ENCODE data around the gene CD4.
A peak's percentile ranks its signal among the peaks of the same experiment; 100 is the strongest.
"Not testable (repeated sequence)": the region's sequence is repeated elsewhere in the genome, so short reads cannot be mapped to it uniquely, and the experiment has no call there.

The CD4 gene

GRCh38 chr12:6866920-6867412, 77.6 kb downstream of the CD4 start:
- no peak for DNase-seq (ENCODE audit: low read depth in 2 of 2)

- peak; percentile 45 to 61 for DNase-seq (ENCODE audit: low read depth in 2 of 2)
Measured at GRCh38 chr12:6867413-6868210, 78.3 kb downstream of the CD4 start, which contains the start of gene TPI1. Gene TPI1 (plus strand): TSS chr12:6867531. CDS start chr12:6867567, 36 bp downstream.

DNA sequence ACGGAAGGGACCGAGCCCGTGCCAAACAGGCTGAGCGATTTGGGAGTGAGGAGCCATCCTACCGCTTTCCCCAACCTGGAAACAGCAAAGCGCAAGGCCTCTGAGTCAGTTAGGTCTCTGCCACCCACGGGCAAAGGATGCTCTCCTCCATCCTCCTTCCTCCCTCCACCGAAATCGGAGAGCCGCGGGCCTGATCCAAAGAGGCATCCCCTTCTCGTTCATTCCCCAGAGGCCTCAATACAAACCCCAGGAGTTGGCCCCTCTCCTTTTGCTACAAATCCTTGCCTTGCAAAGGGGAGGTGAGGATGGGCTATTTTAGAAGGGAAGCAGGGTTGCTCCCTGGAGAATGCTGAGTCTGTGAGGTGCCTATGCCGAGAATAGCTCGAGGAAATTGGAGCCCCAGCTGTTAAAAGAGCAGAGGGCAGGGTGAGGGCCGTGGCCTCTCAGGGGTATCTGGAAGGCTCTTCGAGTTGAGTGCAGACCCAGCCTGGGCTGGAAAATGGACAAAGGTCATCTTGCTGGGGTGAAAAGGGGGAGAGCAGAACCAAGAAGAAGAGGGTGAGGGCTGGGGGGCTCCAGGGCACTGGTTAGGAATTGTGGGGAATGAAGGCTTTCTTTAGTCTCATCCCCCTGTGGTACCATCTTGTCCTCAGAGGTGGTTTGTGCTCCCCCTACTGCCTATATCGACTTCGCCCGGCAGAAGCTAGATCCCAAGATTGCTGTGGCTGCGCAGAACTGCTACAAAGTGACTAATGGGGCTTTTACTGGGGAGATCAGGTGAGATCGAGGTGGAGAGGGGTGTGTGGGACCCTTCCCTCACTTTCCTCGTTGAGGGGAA, 79.1 kb downstream of the CD4 start:
- DNase-seq (ENCODE audit: low read depth in 2 of 2), result no peak

DNA sequence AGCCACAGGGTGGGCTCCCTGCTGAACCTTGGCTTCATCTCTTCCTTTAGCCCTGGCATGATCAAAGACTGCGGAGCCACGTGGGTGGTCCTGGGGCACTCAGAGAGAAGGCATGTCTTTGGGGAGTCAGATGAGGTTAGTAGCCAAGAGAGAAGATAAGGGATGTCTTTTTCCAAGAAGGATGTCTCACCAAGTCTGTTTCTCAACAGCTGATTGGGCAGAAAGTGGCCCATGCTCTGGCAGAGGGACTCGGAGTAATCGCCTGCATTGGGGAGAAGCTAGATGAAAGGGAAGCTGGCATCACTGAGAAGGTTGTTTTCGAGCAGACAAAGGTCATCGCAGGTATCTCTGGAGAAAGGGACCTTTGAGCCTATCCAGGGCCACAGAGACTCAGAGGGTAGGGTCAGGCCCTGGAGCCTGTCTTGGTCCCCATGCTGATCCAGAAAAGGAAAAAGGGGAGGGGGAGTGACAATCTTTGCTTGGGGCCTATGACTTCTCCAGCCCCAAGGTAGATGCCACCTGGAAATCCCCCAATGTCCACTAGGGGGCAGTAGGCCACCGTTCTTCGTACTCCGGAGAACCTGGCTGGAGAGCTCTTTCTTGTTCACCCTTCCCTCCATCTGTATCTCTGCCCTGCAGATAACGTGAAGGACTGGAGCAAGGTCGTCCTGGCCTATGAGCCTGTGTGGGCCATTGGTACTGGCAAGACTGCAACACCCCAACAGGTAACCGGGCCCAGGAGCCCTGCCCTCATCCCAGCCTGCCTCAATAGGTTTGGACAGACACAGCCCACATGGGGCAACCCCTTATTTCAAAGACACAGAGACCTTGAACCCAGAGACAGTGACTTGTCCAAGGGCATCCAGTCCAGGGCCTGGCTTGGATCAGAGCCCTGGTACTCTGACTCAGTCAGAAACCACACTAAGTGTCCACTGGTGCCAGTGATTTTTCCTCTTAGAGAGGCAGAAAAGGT, 80.0 kb downstream of the CD4 start:
- peak; percentile 53 to 71 for DNase-seq (ENCODE audit: low read depth in 2 of 2)

- DNase-seq (ENCODE audit: low read depth in 2 of 2), result not testable (repeated sequence)
Measured at GRCh38 chr12:6870304-6870703, 81.0 kb downstream of the CD4 start.
